ENCODE results near the gene MT1G.
"Not testable (repeated sequence)": the region's sequence is repeated elsewhere in the genome, so short reads cannot be mapped to it uniquely, and the experiment has no call there.

MT1G gene

GRCh38 chr16:56684256-56684925 is 16.5 kb upstream of the MT1G start:
- no peak for DNase-seq

GRCh38 chr16:56683424-56684172 is 15.7 kb upstream of the MT1G start:
- DNase-seq, result no peak

- peak; percentile 17 for DNase-seq
Observed at GRCh38 chr16:56682703-56683397, 15.0 kb upstream of the MT1G start.

- peak; percentile 83 for DNase-seq
Observed at GRCh38 chr16:56681939-56682702, 14.3 kb upstream of the MT1G start, which contains the start of gene MT1X. MT1X (plus strand) TSS chr16:56682470; CDS start chr16:56682541, 71 bp downstream.

- no peak for DNase-seq
Observed at GRCh38 chr16:56679818-56680217, 12.0 kb upstream of the MT1G start.

GRCh38 chr16:56679078-56679730 is 11.3 kb upstream of the MT1G start:
- DNase-seq, result no peak

- no peak for DNase-seq
Observed at GRCh38 chr16:56677474-56677873, 9.6 kb upstream of the MT1G start.

- no peak for DNase-seq
Observed at GRCh38 chr16:56675685-56676210, 7.9 kb upstream of the MT1G start.

GRCh38 chr16:56674570-56674969 is 6.7 kb upstream of the MT1G start:
- DNase-seq, result not testable (repeated sequence)

- DNase-seq, result no peak
Observed at GRCh38 chr16:56673921-56674320, 6.1 kb upstream of the MT1G start.

- peak; percentile 2 for DNase-seq
Observed at GRCh38 chr16:56672761-56673536, 5.1 kb upstream of the MT1G start.

- DNase-seq, result not testable (repeated sequence)
Observed at GRCh38 chr16:56672171-56672570, 4.3 kb upstream of the MT1G start.

GRCh38 chr16:56671691-56672090 is 3.8 kb upstream of the MT1G start:
- not testable (repeated sequence) for DNase-seq

- no peak for DNase-seq
Observed at GRCh38 chr16:56670620-56670934, 2.7 kb upstream of the MT1G start.

GRCh38 chr16:56669840-56670619 is 2.2 kb upstream of the MT1G start:
- DNase-seq, result no peak

GRCh38 chr16:56669005-56669839 is 1.4 kb upstream of the MT1G start, which contains the start of gene MT1H:
MT1H (plus strand) TSS chr16:56669814; CDS start chr16:56669885, 71 bp downstream.
- no peak for DNase-seq

GRCh38 chr16:56665286-56666261 is 2.3 kb downstream of the MT1G start:
- not testable (repeated sequence) for DNase-seq

- DNase-seq, result no peak
Observed at GRCh38 chr16:56664506-56664905, 3.4 kb downstream of the MT1G start.
